H1 (cell line): ENCODE data around the gene NTN4. TPM values are rescaled to one million over a fixed set of nuclear protein-coding genes. Genes with fewer than 3 reads are reported as not detected.

Experiments used
- CTCF ChIA-PET: fragments of 300-600 bp; sonication (Branson Sonifier 250); formaldehyde crosslinking; loops from one replicate; lab custom pipeline; 2021; ENCODE audit not compliant: partially characterized antibody; lab: Charles Lee
- POLR2A ChIA-PET: fragments of 300-600 bp; sonication (Branson Sonifier 250); formaldehyde crosslinking; loops from one replicate; lab custom pipeline; 2021; ENCODE audit warnings: inconsistent platforms; ENCODE audit not compliant: partially characterized antibody; lab: Charles Lee
- DNase-seq, 2 experiments: peaks; one replicate each; pipeline versions ENCODE4 v3.0.0 to v3.0.0-alpha.2; 2010 to 2022; ENCODE audit warnings: low spot score in 2 of 2, low read depth in 1 of 2, mixed read lengths in 1 of 2
- FAIRE-seq: peaks from 2 replicates; lab custom pipeline; 2011; peaks lifted over from hg19 to GRCh38; lab: Jason Lieb, UNC
- H2AFZ ChIP-seq: 2 replicates; pipeline ENCODE4 v1.8.1; 2012; ENCODE audit warnings: low read length, inconsistent platforms
- H2AK5ac ChIP-seq: 2 replicates; pipeline ENCODE4 v1.6.1; 2013; ENCODE audit warnings: low read depth, low read length
- H2BK120ac ChIP-seq: replicated peaks from 2 replicates; pipeline ENCODE3; 2013; ENCODE audit warnings: low read depth, low read length, inconsistent platforms
- H2BK12ac ChIP-seq: 2 replicates; pipeline ENCODE4 v1.6.1; 2013; ENCODE audit warnings: low read depth, low read length
- H2BK15ac ChIP-seq: 2 replicates; pipeline ENCODE4 v1.6.1; 2013; ENCODE audit warnings: low read length
- H2BK20ac ChIP-seq: 2 replicates; pipeline ENCODE4 v1.6.1; 2013; ENCODE audit warnings: low read length
- H2BK5ac ChIP-seq: 2 replicates; pipeline ENCODE4 v1.6.1; 2013; ENCODE audit warnings: low read depth, low read length
- H3K14ac ChIP-seq: 2 replicates; pipeline ENCODE4 v1.6.1; 2013; ENCODE audit warnings: inconsistent platforms; ENCODE audit not compliant: insufficient read length
- H3K18ac ChIP-seq: 2 replicates; pipeline ENCODE4 v1.6.1; 2013; ENCODE audit warnings: low read length; ENCODE audit errors: extremely low read depth
- H3K23ac ChIP-seq: 2 replicates; pipeline ENCODE4 v1.6.1; 2013; ENCODE audit warnings: inconsistent platforms; ENCODE audit not compliant: insufficient read length
- H3K23me2 ChIP-seq: 2 replicates; pipeline ENCODE4 v1.6.1; 2013; ENCODE audit warnings: low read depth, low read length
- H3K27ac ChIP-seq: 2 replicates; pipeline ENCODE4 v1.6.1; 2011; ENCODE audit warnings: low read depth, low read length, inconsistent platforms
- H3K27me3 ChIP-seq, 4 experiments: replicated peaks in 1 of 4; 1 replicate in 1 of 4; 2 replicates in 3 of 4; pipeline versions ENCODE4 v1.6.1 to v1.8.1; 2011 to 2013; ENCODE audit warnings: low read length in 3 of 4, mild to moderate bottlenecking in 3 of 4, inconsistent platforms in 2 of 4, mixed read lengths in 2 of 4, moderate library complexity in 1 of 4; ENCODE audit not compliant: control insufficient read depth in 3 of 4, insufficient read depth in 3 of 4; ENCODE audit errors: extremely low read depth in 1 of 4
- H3K36me3 ChIP-seq, 4 experiments: 2 replicates each; pipeline versions ENCODE4 v1.6.1 to v1.8.1; 2011 to 2013; ENCODE audit warnings: mild to moderate bottlenecking in 4 of 4, low read length in 3 of 4, moderate library complexity in 2 of 4, control low read depth in 1 of 4, inconsistent platforms in 1 of 4; ENCODE audit not compliant: insufficient read depth in 4 of 4, control insufficient read depth in 2 of 4
- H3K4ac ChIP-seq: replicated peaks from 2 replicates; pipeline ENCODE3; 2013; ENCODE audit warnings: low read length, low read depth, mixed read lengths, inconsistent platforms; ENCODE audit not compliant: insufficient read length
- H3K4me1 ChIP-seq, 4 experiments: replicated peaks in 1 of 4; 1 replicate in 1 of 4; 2 replicates in 3 of 4; pipeline versions ENCODE4 v1.6.1 to v1.8.1; 2011 to 2013; ENCODE audit warnings: low read length in 3 of 4, inconsistent platforms in 2 of 4, mixed read lengths in 1 of 4; ENCODE audit not compliant: insufficient read depth in 4 of 4, control insufficient read depth in 3 of 4
- H3K4me2 ChIP-seq, 2 experiments: 2 replicates each; pipeline versions ENCODE4 v1.6.1 to v1.8.1; 2011 to 2013; ENCODE audit warnings: low read depth in 2 of 2, low read length in 2 of 2, control low read depth in 1 of 2, inconsistent platforms in 1 of 2, mild to moderate bottlenecking in 1 of 2; ENCODE audit not compliant: insufficient read depth in 1 of 2
- H3K4me3 ChIP-seq, 4 experiments: fragments of 200-600, 300-600 bp in 1 of 4; sonication (generic), shearing (Covaris generic), sonication (Bioruptor Twin) in 1 of 4; 2 replicates each; pipeline versions ENCODE4 v1.5.1 to v1.8.1; 2011 to 2016; ENCODE audit warnings: low read length in 4 of 4, low read depth in 3 of 4, control low read depth in 2 of 4, inconsistent platforms in 2 of 4, mild to moderate bottlenecking in 2 of 4, mixed read lengths in 1 of 4, moderate library complexity in 1 of 4; ENCODE audit not compliant: insufficient read depth in 2 of 4; ENCODE audit errors: extremely low read depth in 1 of 4
- H3K56ac ChIP-seq: replicated peaks from 2 replicates; pipeline ENCODE3; 2013; ENCODE audit warnings: low read depth, mild to moderate bottlenecking, mixed read lengths, low read length, inconsistent platforms; ENCODE audit not compliant: insufficient read length
- H3K79me1 ChIP-seq: 2 replicates; pipeline ENCODE4 v1.6.1; 2013; ENCODE audit warnings: low read depth, low read length, control low read depth
- H3K79me2 ChIP-seq, 2 experiments: 2 replicates each; pipeline versions ENCODE4 v1.6.1 to v1.8.1; 2012 to 2013; ENCODE audit warnings: low read length in 2 of 2, mild to moderate bottlenecking in 2 of 2, inconsistent platforms in 1 of 2; ENCODE audit not compliant: insufficient read depth in 2 of 2, control insufficient read depth in 1 of 2
- H3K9ac ChIP-seq, 4 experiments: replicated peaks in 1 of 4; 1 replicate in 1 of 4; 2 replicates in 3 of 4; pipeline versions ENCODE4 v1.6.1 to v1.8.1; 2011 to 2013; ENCODE audit warnings: low read depth in 3 of 4, low read length in 3 of 4, control low read depth in 2 of 4, mild to moderate bottlenecking in 2 of 4, moderate library complexity in 2 of 4, inconsistent platforms in 1 of 4; ENCODE audit errors: extremely low read depth in 1 of 4
- H3K9me3 ChIP-seq, 2 experiments: 2 replicates each; pipeline versions ENCODE4 v1.6.1 to v1.8.1; 2012 to 2013; ENCODE audit warnings: mild to moderate bottlenecking in 2 of 2, moderate library complexity in 2 of 2, control low read depth in 1 of 2, inconsistent platforms in 1 of 2, low read depth in 1 of 2, low read length in 1 of 2, mixed read lengths in 1 of 2; ENCODE audit not compliant: insufficient read depth in 2 of 2
- H4K20me1 ChIP-seq, 2 experiments: replicated peaks in 1 of 2; 2 replicates each; pipeline versions ENCODE3 to v1.8.1; 2011 to 2013; ENCODE audit warnings: inconsistent platforms in 2 of 2, low read length in 2 of 2, mild to moderate bottlenecking in 1 of 2; ENCODE audit not compliant: insufficient read depth in 2 of 2, control insufficient read depth in 1 of 2
- H4K5ac ChIP-seq: 2 replicates; pipeline ENCODE4 v1.6.1; 2013; ENCODE audit warnings: low read length, low read depth, mixed read lengths, inconsistent platforms; ENCODE audit not compliant: insufficient read length
- H4K8ac ChIP-seq: 2 replicates; pipeline ENCODE4 v1.8.0; 2013; ENCODE audit warnings: mild to moderate bottlenecking, moderate library complexity, low read length, inconsistent platforms; ENCODE audit not compliant: insufficient read depth; ENCODE audit errors: extremely low read depth
- H4K91ac ChIP-seq: replicated peaks from 2 replicates; pipeline ENCODE3; 2013; ENCODE audit warnings: low read length, mixed read lengths, inconsistent platforms; ENCODE audit not compliant: insufficient read length
- BACH1 ChIP-seq: IDR thresholded peaks from 2 replicates; pipeline ENCODE4 v1.6.1; 2012; ENCODE audit warnings: low read length, improper control_type of control experiment
- BRCA1 ChIP-seq: IDR thresholded peaks from 2 replicates; pipeline ENCODE4 v1.6.1; 2012; ENCODE audit warnings: low read depth, low read length, improper control_type of control experiment
- KDM1A ChIP-seq: fragments of 200-600, 300-600 bp; sonication (generic); IDR thresholded peaks from 2 replicates; pipeline ENCODE4 v1.7.1; 2016; ENCODE audit warnings: mild to moderate bottlenecking, low read length, borderline replicate concordance
- NANOG ChIP-seq: IDR thresholded peaks from 2 replicates; pipeline ENCODE4 v1.6.1; 2011; ENCODE audit warnings: low read length, low read depth, mild to moderate bottlenecking, inconsistent platforms; ENCODE audit not compliant: insufficient read depth, poor library complexity, severe bottlenecking
- WGBS, 2 experiments: shearing (Covaris generic) in 1 of 2; methylation state at CpG; one replicate each; pipeline versions ENCODE4 v1.1.6 to v1.1.7; 2013 to 2015; ENCODE audit warnings: low lambda C conversion rate in 2 of 2, mixed read lengths in 2 of 2, inconsistent platforms in 1 of 2, low coverage in 1 of 2, missing lambda C conversion rate in 1 of 2; ENCODE audit not compliant: insufficient replicate concordance in 2 of 2, insufficient coverage in 1 of 2, insufficient read length in 1 of 2; ENCODE audit errors: extremely low coverage in 1 of 2, missing lambda C conversion rate in 1 of 2; 5-methylcytosine and 5-hydroxymethylcytosine counted together
- polyA plus RNA-seq, 7 experiments: library from polyadenylated mRNA; depleted of rRNA in 3 of 7; stranded (reverse) in 5 of 7; unstranded in 2 of 7; fragments of >200 nt in 5 of 7; fragments of 200-250 nt in 2 of 7; gene quantifications; 1 replicate in 5 of 7; 2 replicates in 1 of 7; 4 replicates in 1 of 7; pipeline versions ENCODE4 v1.2.1 to v1.2.3, GENCODE V29; 2011 to 2013; ENCODE audit warnings: missing spikeins in 2 of 7, mixed read lengths in 2 of 7
- total RNA-seq: library from RNA; stranded (reverse); fragmentation: NEBNext Ultra II Directional; extraction: Animal tissue kit (Norgen Biotek cat#: 25700); gene quantifications from 2 replicates; pipeline ENCODE4 v1.2.1, GENCODE V29; 2021

The NTN4 gene
- total and polyA plus RNA-seq, 2 of the 8 experiments (the other 6 are each of a cell fraction or from before 2014, with no cell fraction given), result 0.74 to 1.3 TPM

- no peak for TF ChIP-seq BRCA1
- TF ChIP-seq BACH1, result no peak
- no peak for TF ChIP-seq NANOG
- TF ChIP-seq KDM1A, result no peak
- no peak overlapping the region for H3K23ac ChIP-seq
- H3K4me3 ChIP-seq, result no peak overlapping the region
- H3K27ac ChIP-seq, result no peak overlapping the region
- H3K4me2 ChIP-seq, result no peak overlapping the region
- H2BK15ac ChIP-seq, result no peak overlapping the region
- FAIRE-seq (no peak), DNase-seq (no peak)
- POLR2A ChIA-PET, result no interaction called here
- no peak overlapping the region for H3K18ac ChIP-seq
- no peak overlapping the region for H3K56ac ChIP-seq
- H3K4me1 ChIP-seq, result no peaks in the 10 kb centered on the region
- no peaks in the 10 kb centered on the region for H4K20me1 ChIP-seq
- H3K36me3 ChIP-seq, result no peaks in the 10 kb centered on the region
- H3K9me3 ChIP-seq, result no peaks in the 10 kb centered on the region; a peak in 2 of 4 replicates
- WGBS, 2 experiments, result 94% methylated on average over 7 of the region's 7 CpGs; no CpG with 5 or more reads in 1 of the 2 experiments
- H2BK20ac ChIP-seq, result no peak overlapping the region
- no peak overlapping the region for H4K5ac ChIP-seq
- no peak overlapping the region for H3K9ac ChIP-seq
- H4K91ac ChIP-seq, result no peak overlapping the region
- H2BK12ac ChIP-seq, result no peak overlapping the region
- CTCF ChIA-PET, result interaction anchor here (1.6 kb wide), 1 partner anchor 109 kb away, joined by 3 read pairs; no protein-coding TSS in a partner anchor
- H3K79me1 ChIP-seq, result no peaks in the 10 kb centered on the region
- H2AK5ac ChIP-seq, result no peak overlapping the region
- no peak overlapping the region for H2BK5ac ChIP-seq
- H4K8ac ChIP-seq, result no peak overlapping the region
- no peak overlapping the region for H3K4ac ChIP-seq
- H3K23me2 ChIP-seq, result no peaks in the 10 kb centered on the region
- H2AFZ ChIP-seq, result no peak overlapping the region
- no peaks in the 10 kb centered on the region for H3K27me3 ChIP-seq
- no peaks in the 10 kb centered on the region for H3K79me2 ChIP-seq
- H2BK120ac ChIP-seq, result no peak overlapping the region
- H3K14ac ChIP-seq, result no peak overlapping the region
Observed at GRCh38 chr12:95809000-95809680, 18.6 kb upstream of the NTN4 start.
